ENCODE data around the gene PTPRT.

- TF ChIP-seq NFRKB (IDR thresholded peaks at IDR 0.05) (no peak), BHLHE40 (IDR thresholded peaks at IDR 0.05; ENCODE audit: borderline replicate concordance) (no peak), SUZ12 (IDR thresholded peaks at IDR 0.05) (no peak), FOXA1 (IDR thresholded peaks at IDR 0.05) (no peak), ARNT (IDR thresholded peaks at IDR 0.05) (no peak), CTBP1 (IDR thresholded peaks at IDR 0.05; ENCODE audit: borderline replicate concordance) (no peak), SP1 (IDR thresholded peaks at IDR 0.05) (no peak), LEF1 (IDR thresholded peaks at IDR 0.05; ENCODE audit: borderline replicate concordance) (no peak)
Observed at GRCh38 chr20:43170771-43171170, 18.9 kb downstream of the PTPRT start.
